Mammary epithelial cell (primary cell): ENCODE measurements around the gene GDAP2.

Experiments used
- CTCF ChIP-seq, 2 donors: IDR thresholded peaks in 1 of 2; conservative IDR thresholded peaks in 1 of 2; 2 replicates each; pipeline ENCODE4 v1.5.1; 2011 to 2012; ENCODE audit warnings: inconsistent platforms in 2 of 2, low read length in 2 of 2, mild to moderate bottlenecking in 2 of 2, control low read depth in 1 of 2, low read depth in 1 of 2; ENCODE audit not compliant: insufficient read depth in 1 of 2; ENCODE audit errors: extremely low read depth in 1 of 2
- EZH2 ChIP-seq: IDR thresholded peaks from 2 replicates; pipeline ENCODE4 v1.6.1; 2012; ENCODE audit warnings: low read length, inconsistent platforms, borderline replicate concordance

- TF ChIP-seq CTCF (conservative IDR thresholded peaks at IDR 0.05 in 1 of 2, IDR thresholded peaks at IDR 0.05 in 1 of 2; ENCODE audit: extremely low read depth in 1 of 2, insufficient read depth in 1 of 2, low read depth in 1 of 2, low read length in 2 of 2) (no peak), EZH2 (no peak)
These were observed 24.4 kb downstream of the GDAP2 start for GRCh38 chr1:117905019-117905418.
